CD4-positive, alpha-beta T cell treated with Interleukin-12 subunit alpha and Interleukin-12 subunit beta, for 1 hour (primary cell): ENCODE measurements around the gene DCLK2.
"Not testable (repeated sequence)": the region's sequence is repeated elsewhere in the genome, so short reads cannot be mapped to it uniquely, and the experiment has no call there.

ENCODE experiments used
- DNase-seq: peaks from one replicate; pipeline ENCODE4 v3.0.0-alpha.2; 2020

DCLK2 gene

GRCh38 chr4:150158041-150158440, 79.8 kb downstream of the DCLK2 start:
- no peak for DNase-seq

GRCh38 chr4:150160473-150160872, 82.2 kb downstream of the DCLK2 start:
- no peak for DNase-seq

- no peak for DNase-seq
Measured at GRCh38 chr4:150161109-150161508, 82.9 kb downstream of the DCLK2 start.

GRCh38 chr4:150162020-150162419, 83.8 kb downstream of the DCLK2 start:
- not testable (repeated sequence) for DNase-seq

- no peak for DNase-seq
Measured at GRCh38 chr4:150164055-150164454, 85.8 kb downstream of the DCLK2 start.

GRCh38 chr4:150164956-150165629, 86.8 kb downstream of the DCLK2 start:
- DNase-seq = no peak

GRCh38 chr4:150167054-150167453, 88.8 kb downstream of the DCLK2 start:
- DNase-seq = no peak

GRCh38 chr4:150173432-150173861, 95.2 kb downstream of the DCLK2 start:
- no peak for DNase-seq

GRCh38 chr4:150173982-150174398, 95.7 kb downstream of the DCLK2 start:
- DNase-seq = no peak

GRCh38 chr4:150176547-150176946, 98.3 kb downstream of the DCLK2 start:
- no peak for DNase-seq

GRCh38 chr4:150178161-150178560, 99.9 kb downstream of the DCLK2 start:
- no peak for DNase-seq

GRCh38 chr4:150181536-150181935, 103.3 kb downstream of the DCLK2 start:
- no peak for DNase-seq

GRCh38 chr4:150182794-150183193, 104.5 kb downstream of the DCLK2 start:
- DNase-seq = no peak

GRCh38 chr4:150185033-150185432, 106.8 kb downstream of the DCLK2 start:
- not testable (repeated sequence) for DNase-seq

GRCh38 chr4:150192986-150193385, 114.7 kb downstream of the DCLK2 start:
- no peak for DNase-seq

GRCh38 chr4:150197256-150197655, 119.0 kb downstream of the DCLK2 start:
- not testable (repeated sequence) for DNase-seq

GRCh38 chr4:150199056-150199455, 120.8 kb downstream of the DCLK2 start:
- no peak for DNase-seq

GRCh38 chr4:150205016-150205415, 126.8 kb downstream of the DCLK2 start:
- no peak for DNase-seq

- no peak for DNase-seq
Measured at GRCh38 chr4:150206265-150206664, 128.0 kb downstream of the DCLK2 start.

GRCh38 chr4:150206954-150207353, 128.7 kb downstream of the DCLK2 start:
- DNase-seq = no peak

GRCh38 chr4:150207871-150208270, 129.6 kb downstream of the DCLK2 start:
- no peak for DNase-seq

GRCh38 chr4:150209140-150209829, 131.0 kb downstream of the DCLK2 start:
- no peak for DNase-seq

- DNase-seq = no peak
Measured at GRCh38 chr4:150211016-150211415, 132.8 kb downstream of the DCLK2 start.

GRCh38 chr4:150211799-150212445, 133.7 kb downstream of the DCLK2 start:
- no peak for DNase-seq
